Activated CD4-positive, alpha-beta T cell treated with anti-CD3 and anti-CD28 coated beads for 48 hours (primary cell): ENCODE results near the gene COQ8A.
"Not testable (repeated sequence)": the region's sequence is repeated elsewhere in the genome, so short reads cannot be mapped to it uniquely, and the experiment has no call there.

Experiments
- DNase-seq: peaks from one replicate; pipeline ENCODE4 v3.0.0-alpha.2; 2020

COQ8A gene

GRCh38 chr1:226953175-226953800 lies 13.2 kb downstream of the COQ8A start:
- no peak for DNase-seq

GRCh38 chr1:226954337-226954736 lies 14.2 kb downstream of the COQ8A start:
- no peak for DNase-seq

- DNase-seq: no peak
Measured at GRCh38 chr1:226954777-226955176, 14.7 kb downstream of the COQ8A start.

GRCh38 chr1:226955857-226956256 lies 15.8 kb downstream of the COQ8A start:
- DNase-seq: not testable (repeated sequence)

GRCh38 chr1:226956942-226957713 lies 17.0 kb downstream of the COQ8A start:
- no peak for DNase-seq

- DNase-seq: no peak
Measured at GRCh38 chr1:226957714-226958113, 17.6 kb downstream of the COQ8A start.

GRCh38 chr1:226958300-226958699 lies 18.2 kb downstream of the COQ8A start:
- DNase-seq: no peak

- DNase-seq: no peak
Measured at GRCh38 chr1:226960256-226960655, 20.2 kb downstream of the COQ8A start.

- DNase-seq: peak; percentile 55
Measured at GRCh38 chr1:226960944-226961765, 21.1 kb downstream of the COQ8A start.

- no peak for DNase-seq
Measured at GRCh38 chr1:226962421-226963391, 22.6 kb downstream of the COQ8A start.

- no peak for DNase-seq
Measured at GRCh38 chr1:226964068-226964425, 24.0 kb downstream of the COQ8A start.

GRCh38 chr1:226964611-226965486 lies 24.8 kb downstream of the COQ8A start:
- DNase-seq: no peak

- DNase-seq: no peak
Measured at GRCh38 chr1:226965581-226966440, 25.7 kb downstream of the COQ8A start.

- DNase-seq: no peak
Measured at GRCh38 chr1:226966683-226967082, 26.6 kb downstream of the COQ8A start.

- no peak for DNase-seq
Measured at GRCh38 chr1:226967665-226968064, 27.6 kb downstream of the COQ8A start.

GRCh38 chr1:226971765-226972164 lies 31.7 kb downstream of the COQ8A start:
- no peak for DNase-seq

GRCh38 chr1:226972931-226973330 lies 32.8 kb downstream of the COQ8A start:
- no peak for DNase-seq

- no peak for DNase-seq
Measured at GRCh38 chr1:226973371-226973897, 33.3 kb downstream of the COQ8A start.

GRCh38 chr1:226973898-226974543 lies 33.9 kb downstream of the COQ8A start:
- no peak for DNase-seq
